GM19463 (cell line): Measurements from ENCODE around the gene EMILIN3.

ENCODE experiments used
- ATAC-seq: cut with Tn5 transposase; IDR thresholded peaks from one replicate; pipeline ENCODE4 v1.9.1; 2021; ENCODE audit warnings: mild to moderate bottlenecking, moderate library complexity; ENCODE audit not compliant: unreplicated experiment

Gene EMILIN3

GRCh38 chr20:41392295-41392694 is 25.7 kb upstream of the EMILIN3 start:
- no peak for ATAC-seq

- no peak for ATAC-seq
Measured at GRCh38 chr20:41391587-41392001, 25.0 kb upstream of the EMILIN3 start.

DNA sequence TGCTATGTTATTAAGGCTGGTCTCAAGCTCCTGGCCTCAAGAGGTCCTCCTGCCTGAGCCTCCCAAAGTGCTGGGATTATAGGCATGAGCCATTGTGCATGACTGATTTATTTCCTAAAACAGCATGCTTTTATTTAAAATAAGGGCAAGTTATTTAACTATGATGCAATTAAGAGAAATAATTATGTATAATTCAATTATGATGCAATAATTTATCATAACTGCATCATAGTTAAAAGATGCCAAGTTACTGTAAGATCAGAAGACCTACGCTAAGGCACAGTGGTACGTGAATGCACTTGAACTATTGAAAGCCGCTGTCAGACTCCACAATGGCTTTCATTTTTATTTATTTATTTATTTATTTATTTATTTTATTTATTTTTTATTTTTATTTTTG is 24.3 kb upstream of the EMILIN3 start:
- ATAC-seq, result no peak

GRCh38 chr20:41387444-41387851 is 20.8 kb upstream of the EMILIN3 start:
- no peak for ATAC-seq

- ATAC-seq, result no peak
Measured at GRCh38 chr20:41386502-41387427, 20.1 kb upstream of the EMILIN3 start.

- ATAC-seq, result no peak
Measured at GRCh38 chr20:41382791-41383305, 16.2 kb upstream of the EMILIN3 start.

DNA sequence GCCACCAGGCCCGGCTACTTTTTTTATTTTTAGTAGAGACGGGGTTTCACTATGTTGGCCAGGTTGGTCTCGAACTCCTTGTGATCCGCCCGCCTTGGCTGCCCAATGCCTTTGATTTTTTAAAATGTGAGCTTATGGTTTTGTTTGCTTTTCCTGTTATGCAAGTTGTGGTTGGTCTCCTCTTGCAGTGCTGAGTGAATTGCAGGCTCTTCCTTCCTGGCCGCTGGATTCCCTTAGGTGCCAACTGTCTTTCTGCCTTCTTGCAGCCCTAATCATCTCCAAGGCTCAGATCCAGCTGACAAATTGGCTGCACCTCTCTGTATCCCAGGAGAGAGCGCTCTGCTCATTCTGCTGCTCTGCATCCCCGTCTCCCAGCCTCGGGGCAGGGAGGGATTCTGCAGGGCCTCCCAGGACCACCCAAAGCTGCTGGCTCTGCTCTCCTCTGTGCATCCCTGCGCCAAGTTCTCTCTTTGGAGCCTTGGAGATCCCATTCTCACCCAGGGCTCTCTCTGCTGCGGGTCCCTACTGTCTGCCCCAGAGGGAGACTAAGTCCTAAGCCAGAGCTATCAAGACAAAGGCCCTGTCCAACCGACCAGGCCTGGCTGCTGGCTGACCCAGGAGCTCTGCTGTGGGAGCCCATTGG is 14.1 kb upstream of the EMILIN3 start:
- no peak for ATAC-seq

DNA sequence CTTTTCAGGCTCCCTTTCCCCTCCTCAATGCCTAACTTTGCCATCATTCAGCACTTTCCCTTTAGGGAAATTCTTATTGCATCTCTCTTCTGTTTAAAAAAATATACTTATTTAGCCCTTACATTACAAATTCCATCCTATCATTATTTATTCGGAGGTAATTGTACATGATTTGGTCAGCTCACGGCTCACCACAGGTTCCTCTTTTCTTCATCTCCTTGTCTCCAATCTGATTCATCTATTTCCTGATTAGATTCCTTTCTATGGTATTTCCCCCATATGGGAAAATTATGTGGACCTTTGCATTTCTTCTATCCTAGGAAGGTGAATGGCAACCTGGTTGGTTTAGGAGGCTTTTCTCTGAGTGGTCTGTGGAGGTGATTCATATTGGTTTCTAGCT is 12.9 kb upstream of the EMILIN3 start:
- no peak for ATAC-seq

DNA sequence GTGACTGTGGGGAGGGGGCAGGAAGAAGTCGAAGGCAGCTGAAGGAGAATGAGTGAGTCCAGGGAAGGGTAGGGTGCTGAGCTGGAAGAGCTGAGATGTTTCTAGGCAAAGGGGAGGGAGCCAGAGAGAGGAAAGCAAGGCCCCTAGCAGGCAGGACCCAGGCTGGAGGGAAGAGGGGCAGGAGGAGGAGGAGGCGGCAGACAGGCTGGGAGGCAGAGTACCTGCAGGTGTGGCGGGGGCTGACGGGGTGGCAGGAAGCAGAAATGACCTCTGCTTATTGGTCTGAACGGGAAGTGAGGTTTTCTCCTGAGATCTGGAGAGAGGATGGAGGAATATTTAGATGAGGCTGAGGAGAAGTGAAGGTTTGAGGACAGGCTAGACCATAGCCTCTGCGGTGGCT is 10.7 kb upstream of the EMILIN3 start:
- no peak for ATAC-seq

DNA sequence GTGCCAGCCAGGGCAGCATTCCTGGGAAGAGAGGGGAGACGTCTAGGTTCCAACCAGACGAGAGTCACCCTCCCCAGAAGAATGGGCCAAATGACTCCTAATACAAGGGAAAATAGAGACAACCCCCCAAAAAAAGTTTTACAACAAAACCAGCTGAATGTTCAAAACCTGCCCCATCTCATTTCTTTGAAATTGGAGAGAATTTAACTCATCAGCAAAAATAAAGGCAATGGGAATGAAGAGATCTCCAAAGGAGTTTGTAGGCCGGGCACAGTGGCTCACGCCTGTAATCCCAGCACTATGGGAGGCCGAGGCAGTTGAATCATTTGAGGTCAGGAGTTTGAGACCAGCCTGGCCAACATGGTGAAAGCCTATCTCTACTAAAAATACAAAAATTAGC is 9.7 kb upstream of the EMILIN3 start:
- ATAC-seq, result no peak

GRCh38 chr20:41375846-41376245 is 9.2 kb upstream of the EMILIN3 start:
- no peak for ATAC-seq

- ATAC-seq, result no peak
Measured at GRCh38 chr20:41373931-41374920, 7.6 kb upstream of the EMILIN3 start.

- no peak for ATAC-seq
Measured at GRCh38 chr20:41373251-41373783, 6.7 kb upstream of the EMILIN3 start.

- no peak for ATAC-seq
Measured at GRCh38 chr20:41371371-41371770, 4.8 kb upstream of the EMILIN3 start.

DNA sequence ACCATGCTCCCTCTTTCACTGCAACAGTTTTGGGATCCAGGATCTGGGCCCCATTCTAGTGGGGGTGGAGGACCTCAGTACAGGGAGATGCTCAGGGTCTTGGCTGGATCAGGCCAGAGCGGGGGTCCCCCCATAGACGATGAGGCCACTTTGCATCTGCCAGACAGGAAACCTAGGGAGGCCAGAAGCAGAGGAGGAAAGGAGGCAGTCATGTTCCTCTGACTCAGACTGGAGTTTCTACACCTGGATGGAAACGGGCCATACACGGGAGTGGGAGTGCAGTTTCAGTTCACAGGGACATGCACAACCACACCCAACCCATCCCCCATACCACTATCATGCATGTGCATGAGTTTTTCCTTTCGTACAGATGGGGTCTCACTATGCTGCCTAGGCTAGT is 3.6 kb upstream of the EMILIN3 start:
- no peak for ATAC-seq

- ATAC-seq, result no peak
Measured at GRCh38 chr20:41369673-41370072, 3.1 kb upstream of the EMILIN3 start.

DNA sequence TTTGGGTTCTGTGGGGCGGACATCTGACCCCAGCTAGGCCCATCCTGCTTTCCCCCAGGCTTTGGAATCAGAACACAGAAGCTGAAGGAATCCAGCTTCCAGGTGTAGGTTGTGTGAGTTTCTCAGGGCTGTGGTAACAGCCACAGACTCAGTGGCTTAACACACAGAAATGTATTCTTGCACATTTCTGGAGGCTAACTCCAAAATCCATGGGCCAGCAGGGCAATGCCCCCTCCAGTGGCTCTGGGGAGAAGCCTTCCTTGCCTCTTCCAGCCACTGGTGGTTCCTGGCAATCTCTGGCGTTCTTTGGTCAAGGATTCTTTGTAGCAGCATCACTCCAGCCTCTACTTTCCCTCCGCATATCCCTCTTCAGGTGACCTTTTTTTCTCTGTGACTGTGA is 1.3 kb upstream of the EMILIN3 start:
- ATAC-seq, result no peak

GRCh38 chr20:41367393-41367695 is 726 bp upstream of the EMILIN3 start:
- no peak for ATAC-seq

GRCh38 chr20:41365777-41366545 is 657 bp downstream of the EMILIN3 start:
- ATAC-seq, result no peak
